22Rv1 (cell line): Measurements from ENCODE around the gene TNS1.

Experiments
- ZFX ChIP-seq: fragments of 450-650 bp; IDR thresholded peaks from 2 replicates; pipeline ENCODE4 v1.6.1; 2017; ENCODE audit warnings: antibody characterized with exemption, borderline replicate concordance
- TF ChIP-seq, protein P1 (sequence below): fragments of 450-650 bp; IDR thresholded peaks from 2 replicates; pipeline ENCODE4 v1.5.1; 2017; ENCODE audit warnings: mild to moderate bottlenecking

DNA sequence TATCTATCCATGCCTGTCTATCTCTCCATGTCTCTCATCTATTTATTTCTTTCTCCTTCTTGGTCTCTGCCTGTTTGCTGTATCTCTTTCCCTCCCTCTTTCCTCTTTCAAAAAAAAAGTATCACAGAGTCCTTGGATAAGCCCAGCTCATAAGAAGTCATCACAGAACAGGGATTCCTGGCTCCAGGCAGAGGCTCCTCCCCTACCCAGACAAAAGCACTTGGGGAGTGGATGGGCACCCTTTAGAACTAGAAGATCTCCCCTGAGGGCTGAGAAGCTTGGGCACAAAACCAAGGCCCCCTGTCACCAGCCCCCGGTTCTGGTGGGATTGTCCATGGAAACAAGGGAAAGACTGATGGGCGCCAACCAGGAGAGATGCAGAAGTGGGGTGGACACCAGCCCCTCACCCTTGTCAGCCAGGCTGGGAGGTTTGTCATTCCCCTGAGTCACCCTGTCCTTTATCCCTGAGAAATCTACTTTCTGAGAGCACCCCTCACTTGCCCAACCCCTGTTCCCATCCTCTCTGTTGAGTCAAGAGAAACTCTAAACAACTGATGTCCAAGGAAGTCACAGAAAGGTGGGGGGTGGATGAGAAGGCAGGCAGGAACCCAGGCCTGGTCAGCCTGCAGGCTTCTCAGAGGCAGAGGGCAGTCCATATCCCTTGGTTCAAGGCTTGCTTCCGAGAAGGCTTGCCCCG lies 127.1 kb downstream of the TNS1 start:
- TF ChIP-seq, protein P1, sequence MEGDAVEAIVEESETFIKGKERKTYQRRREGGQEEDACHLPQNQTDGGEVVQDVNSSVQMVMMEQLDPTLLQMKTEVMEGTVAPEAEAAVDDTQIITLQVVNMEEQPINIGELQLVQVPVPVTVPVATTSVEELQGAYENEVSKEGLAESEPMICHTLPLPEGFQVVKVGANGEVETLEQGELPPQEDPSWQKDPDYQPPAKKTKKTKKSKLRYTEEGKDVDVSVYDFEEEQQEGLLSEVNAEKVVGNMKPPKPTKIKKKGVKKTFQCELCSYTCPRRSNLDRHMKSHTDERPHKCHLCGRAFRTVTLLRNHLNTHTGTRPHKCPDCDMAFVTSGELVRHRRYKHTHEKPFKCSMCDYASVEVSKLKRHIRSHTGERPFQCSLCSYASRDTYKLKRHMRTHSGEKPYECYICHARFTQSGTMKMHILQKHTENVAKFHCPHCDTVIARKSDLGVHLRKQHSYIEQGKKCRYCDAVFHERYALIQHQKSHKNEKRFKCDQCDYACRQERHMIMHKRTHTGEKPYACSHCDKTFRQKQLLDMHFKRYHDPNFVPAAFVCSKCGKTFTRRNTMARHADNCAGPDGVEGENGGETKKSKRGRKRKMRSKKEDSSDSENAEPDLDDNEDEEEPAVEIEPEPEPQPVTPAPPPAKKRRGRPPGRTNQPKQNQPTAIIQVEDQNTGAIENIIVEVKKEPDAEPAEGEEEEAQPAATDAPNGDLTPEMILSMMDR: no peak
- TF ChIP-seq ZFX: no peak
